CMK (cell line): Measurements from ENCODE around the gene MTG2.

Source experiments
- DNase-seq: peaks from one replicate; pipeline ENCODE4 v3.0.0-alpha.2; 2010; ENCODE audit warnings: low read depth

Gene MTG2

DNA sequence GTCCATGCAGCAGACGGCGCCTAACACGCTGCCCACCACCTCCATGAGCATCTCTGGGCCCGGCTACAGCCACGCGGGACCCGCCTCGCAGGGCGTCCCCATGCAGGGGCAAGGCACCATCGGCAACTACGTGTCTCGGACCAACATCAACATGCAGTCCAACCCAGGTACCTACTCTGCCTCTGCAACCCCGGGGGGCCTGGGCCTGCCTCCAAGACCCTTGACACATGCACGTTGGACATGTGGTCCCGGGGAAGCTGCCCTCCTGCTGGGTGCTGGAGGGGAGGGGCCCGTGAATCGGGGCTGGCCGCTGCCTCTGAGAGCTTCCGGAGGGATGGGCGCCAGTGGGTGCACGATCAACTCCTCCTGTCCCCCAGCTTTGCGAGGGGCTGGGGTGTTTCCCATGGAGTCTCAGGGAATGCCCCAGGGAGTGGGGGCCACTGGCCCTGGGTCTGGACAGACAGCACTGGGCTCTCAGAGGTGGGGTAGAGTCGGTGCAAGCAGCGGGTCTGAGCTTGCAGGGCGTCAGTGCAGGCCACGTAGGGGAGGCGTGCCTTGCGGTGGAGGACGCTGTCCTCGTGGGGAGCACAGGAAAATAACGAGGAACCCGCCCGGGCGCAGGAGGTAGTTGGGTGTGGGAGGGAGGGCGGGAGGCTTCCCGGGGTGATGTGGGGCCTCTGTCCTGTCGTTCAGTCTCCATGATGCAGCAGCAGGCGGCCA lies 19.9 kb upstream of the MTG2 start:
- no peak for DNase-seq

DNA sequence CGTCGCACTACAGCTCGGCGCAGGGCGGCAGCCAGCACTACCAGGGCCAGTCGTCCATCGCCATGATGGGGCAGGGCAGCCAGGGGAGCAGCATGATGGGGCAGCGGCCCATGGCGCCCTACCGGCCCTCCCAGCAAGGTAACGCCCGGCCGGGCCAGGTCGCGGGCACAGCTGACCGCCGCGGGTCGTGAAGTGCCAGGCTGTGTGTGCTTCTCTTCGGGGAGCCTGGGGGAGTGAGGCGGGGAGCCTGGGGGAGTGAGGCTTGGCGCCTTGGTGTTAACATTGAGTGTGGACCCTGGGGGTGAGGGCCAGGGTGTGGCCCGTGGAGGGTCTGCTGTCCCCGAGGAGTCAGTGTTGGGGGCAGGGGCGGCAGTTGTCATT lies 19.4 kb upstream of the MTG2 start:
- DNase-seq, result no peak

DNA sequence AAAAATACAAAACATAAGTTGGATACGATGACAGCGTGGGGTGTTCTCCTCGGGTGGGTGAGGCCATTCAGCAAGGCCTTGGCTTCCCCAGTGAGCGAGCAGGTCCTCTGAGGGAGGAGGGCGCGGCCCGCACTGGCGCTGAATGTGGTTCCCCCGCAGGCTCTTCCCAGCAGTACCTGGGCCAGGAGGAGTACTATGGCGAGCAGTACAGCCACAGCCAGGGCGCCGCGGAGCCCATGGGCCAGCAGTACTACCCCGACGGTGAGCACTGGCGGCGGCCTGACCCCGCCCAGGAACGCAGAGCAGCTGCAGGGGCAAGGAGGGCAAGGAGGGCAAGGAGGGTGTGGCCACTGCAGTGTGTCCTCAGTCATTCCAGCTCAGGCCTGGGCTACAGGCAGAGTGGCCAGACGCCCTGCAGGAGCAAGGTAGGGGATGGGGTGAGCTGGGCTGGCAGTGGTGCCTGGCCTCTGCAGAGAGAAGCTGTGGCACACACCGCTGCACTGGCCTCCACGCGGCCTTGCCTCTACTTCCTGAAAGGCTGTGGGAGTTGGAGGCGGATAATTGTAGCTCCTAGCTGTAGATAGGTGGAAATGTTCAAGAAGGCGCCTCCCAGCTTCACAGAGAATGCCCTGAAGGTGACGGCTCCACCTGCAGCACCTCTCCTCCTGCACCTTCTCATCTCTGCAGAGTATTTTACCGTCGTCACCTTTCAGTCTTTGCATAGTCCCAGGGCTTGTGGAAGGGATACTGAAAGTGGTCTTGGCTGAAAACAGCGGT lies 18.7 kb upstream of the MTG2 start:
- DNase-seq, result no peak

DNA sequence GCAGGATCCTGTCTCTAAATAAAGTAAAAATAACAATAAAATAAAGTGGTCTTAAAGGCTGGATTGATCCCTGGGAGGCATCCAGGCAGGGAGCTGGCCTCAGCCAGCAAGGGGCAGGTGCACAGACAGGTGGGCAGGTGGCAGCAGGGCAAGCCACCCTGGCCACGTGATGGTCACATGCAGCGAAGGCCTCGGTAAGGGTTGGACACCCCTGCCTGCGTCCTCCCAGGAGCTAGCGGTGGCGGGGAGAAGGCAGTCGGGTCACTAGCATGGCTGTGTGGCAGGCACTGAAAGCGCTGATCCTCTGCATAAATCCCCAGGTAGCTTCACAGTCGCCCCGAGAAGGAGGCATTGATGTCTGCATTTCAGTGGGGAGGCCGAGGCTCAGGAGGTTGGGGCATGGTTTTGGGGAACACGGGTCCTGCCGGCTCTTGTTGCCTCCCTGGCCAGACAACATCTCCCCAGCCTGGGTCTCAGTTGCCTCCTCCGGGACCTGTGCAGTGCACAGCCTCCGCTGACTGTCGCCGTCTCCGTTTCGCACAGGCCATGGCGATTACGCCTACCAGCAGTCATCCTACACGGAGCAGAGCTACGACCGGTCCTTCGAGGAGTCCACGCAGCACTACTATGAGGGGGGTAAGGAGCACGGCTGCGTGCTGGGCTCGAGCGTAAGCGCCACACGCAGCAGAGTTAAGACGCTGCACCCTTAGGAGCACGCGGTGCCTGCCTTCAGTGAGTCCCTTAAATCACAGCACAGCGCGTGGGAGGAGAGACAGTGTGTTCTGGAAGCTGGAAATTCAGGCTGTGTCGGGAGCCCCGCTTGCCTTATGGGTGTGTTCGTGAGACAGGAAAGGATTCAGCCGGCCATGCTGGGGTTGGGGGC lies 17.7 kb upstream of the MTG2 start:
- DNase-seq, result no peak

DNA sequence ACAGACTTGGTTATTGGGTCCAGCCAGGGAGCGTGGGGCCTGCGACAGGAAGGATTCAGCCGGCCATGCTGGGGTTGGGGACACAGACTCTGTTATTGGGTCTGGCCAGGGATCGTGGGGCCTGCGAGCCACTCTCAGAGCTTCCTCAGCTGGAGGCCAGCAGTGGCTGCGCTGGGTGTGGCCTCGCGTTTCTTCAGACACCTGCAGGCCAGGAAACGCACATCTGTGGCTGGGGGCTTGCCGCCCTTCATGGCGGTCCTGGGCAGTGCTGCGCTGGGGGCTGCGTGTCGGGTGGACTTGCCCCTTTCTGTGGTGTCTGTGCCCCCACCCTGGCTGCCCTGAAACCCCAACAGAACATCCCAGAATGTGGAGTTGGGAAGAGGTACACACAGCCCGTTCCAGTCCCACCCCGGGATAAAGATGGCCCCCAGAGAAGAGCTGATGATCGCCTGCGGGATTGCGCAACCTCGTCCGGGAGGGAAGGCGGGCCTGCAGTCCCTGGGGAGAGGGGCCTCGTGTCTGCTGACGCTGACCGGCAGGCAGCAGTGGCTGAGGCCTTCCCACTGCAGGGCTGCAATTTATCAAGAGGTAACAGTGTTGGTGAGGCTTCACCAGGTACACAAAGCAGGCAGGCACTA lies 16.9 kb upstream of the MTG2 start:
- DNase-seq, result no peak

DNA sequence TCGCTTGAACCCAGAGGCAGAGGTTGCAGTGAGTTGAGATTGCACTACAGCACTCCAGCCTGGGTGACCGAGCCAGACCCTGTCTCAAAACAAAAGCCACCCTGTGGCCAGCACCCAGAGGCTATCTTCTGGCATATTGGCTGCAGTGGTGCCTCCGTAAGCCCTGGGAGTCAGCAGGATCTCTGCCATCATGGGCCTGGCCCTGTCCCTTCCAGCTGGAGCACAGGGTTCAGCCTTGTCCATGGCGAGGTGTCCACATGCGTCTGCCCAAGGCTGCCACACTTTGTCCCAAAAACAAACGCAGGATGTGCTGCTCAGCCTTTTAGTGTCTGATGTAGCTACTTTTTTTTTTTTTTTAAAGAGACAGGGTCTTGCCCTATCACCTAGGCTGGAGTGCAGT lies 15.4 kb upstream of the MTG2 start:
- no peak for DNase-seq

DNA sequence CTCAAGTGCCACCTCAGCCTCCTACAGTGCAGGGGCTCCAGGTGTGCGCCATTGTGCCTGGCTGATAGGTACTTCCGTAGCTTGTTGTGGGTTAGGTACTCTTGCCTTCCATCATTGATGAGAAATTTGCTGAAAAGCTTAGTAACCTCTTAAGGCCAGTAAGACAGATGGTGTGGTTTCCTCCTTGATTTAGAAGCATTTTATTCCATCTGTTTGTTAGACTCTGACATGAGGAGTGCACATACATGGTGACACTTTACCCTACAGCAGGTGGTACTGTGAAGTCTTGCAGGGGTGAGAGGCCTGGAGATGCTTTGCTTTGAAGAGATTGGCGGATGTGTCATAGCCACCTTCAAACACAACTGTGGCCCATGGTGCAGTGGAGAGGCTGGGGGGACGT lies 14.8 kb upstream of the MTG2 start:
- DNase-seq, result no peak

DNA sequence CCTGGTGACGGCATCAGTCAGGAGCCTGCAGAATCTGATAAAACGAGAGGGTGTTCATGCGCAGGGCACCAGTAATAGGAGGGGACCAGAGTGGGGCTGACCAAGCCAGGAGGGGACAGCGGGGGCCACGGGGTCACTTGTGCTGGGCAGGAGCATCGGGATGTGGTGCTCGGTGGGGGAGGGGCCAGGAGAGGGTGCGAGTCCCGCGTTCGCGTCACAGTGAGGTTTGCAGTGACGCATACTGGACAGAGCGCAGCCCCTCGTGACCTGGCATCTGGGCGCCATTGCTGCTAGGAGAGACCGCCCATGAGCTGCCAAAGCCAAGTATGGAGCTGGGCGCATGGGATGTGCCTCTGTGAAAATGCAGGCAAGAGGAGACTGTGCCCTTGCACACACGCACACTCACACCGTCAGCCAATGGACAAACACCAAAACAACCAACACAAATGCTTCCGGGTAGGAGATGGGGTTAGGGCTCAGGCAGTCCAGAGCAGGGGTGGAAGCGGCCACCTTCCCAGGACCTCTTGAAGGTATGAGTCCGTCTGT lies 13.9 kb upstream of the MTG2 start:
- no peak for DNase-seq

DNA sequence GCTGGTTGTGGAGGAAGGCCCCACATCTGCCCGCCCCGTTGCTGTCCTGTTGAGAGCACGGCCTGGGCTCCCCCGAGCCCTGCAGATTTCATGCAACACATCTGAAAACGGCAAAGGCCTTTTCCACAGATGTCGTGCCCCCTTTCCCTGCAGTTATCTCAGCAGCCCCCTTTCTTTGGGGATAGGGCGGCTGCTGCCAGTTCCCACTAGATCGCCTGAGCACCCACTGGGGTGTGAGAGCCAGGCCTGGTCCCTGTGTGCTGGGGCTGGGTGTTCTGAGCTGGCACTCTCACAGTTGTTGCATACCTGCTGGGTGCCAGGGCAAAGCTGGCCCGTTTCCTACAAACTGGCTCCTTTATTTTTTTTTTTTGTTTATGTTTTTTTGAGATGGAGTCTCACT lies 12.3 kb upstream of the MTG2 start:
- no peak for DNase-seq

DNA sequence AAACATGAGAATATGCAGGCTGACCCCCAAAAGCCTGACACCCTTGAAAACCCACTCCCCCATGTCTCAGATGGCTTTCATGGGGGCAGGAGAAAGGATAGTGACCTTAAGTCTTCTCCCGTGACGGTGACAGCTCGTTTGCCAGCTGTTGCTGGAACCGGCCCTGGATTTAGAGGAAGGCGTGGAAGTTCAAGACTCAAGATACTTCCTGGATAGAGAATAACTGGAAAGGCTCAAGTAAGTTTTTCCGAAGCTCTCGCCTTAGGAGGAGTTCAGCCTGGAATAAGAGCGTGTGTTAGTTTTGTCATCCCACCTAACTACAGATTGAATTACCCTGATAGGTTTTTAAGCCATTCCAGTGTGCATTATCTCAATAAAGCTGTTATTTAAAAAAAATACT lies 11.6 kb upstream of the MTG2 start:
- no peak for DNase-seq

DNA sequence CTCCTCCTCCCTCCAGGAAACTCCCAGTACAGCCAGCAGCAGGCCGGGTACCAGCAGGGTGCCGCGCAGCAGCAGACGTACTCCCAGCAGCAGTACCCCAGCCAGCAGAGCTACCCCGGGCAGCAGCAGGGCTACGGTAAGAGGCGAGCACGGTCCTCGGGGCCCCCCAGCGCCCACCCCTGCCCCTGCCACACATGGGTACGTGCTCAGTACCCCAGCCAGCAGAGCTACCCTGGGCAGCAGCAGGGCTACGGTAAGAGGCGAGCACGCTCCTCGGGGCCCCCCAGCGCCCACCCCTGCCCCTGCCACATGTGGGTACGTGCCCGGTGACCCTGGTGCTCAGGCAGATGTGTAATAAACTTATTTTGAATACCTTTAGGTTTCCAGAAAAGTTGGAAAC lies 10.2 kb upstream of the MTG2 start:
- DNase-seq, result no peak

DNA sequence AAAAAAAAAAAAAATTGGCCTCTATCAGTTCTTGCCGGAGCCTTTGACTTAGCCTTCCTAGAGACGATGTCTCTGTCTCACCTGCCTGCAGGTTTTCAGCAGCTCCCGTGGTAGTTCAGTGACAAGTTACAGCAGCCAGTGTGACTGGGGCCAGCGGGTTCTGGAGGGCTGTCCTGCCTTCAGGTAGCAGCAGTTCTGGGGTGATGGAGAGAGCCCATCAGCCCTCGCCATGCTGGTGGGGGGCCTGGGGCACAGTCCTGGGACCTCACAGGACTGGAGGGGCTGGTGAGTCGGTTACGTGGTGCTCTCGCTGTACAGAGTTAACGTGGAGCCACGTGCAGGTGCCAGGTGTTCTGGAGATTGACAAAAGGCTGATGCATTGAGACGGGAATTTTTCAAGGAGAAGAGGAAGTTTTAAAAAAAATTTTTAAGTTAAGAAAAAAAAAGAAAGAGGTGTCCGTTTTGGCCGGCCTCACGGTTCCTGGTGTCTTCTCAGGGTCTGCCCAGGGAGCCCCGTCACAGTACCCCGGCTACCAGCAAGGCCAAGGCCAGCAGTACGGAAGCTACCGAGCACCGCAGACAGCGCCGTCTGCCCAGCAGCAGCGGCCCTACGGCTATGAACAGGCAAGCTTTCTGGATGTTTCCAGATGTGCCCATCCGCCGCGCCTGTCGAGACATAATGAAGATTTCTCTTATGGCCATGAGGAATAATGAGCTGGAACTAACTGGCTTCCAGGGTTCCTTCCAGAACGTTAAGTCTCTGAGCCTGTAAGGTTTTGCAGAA lies 8.6 kb upstream of the MTG2 start:
- no peak for DNase-seq

DNA sequence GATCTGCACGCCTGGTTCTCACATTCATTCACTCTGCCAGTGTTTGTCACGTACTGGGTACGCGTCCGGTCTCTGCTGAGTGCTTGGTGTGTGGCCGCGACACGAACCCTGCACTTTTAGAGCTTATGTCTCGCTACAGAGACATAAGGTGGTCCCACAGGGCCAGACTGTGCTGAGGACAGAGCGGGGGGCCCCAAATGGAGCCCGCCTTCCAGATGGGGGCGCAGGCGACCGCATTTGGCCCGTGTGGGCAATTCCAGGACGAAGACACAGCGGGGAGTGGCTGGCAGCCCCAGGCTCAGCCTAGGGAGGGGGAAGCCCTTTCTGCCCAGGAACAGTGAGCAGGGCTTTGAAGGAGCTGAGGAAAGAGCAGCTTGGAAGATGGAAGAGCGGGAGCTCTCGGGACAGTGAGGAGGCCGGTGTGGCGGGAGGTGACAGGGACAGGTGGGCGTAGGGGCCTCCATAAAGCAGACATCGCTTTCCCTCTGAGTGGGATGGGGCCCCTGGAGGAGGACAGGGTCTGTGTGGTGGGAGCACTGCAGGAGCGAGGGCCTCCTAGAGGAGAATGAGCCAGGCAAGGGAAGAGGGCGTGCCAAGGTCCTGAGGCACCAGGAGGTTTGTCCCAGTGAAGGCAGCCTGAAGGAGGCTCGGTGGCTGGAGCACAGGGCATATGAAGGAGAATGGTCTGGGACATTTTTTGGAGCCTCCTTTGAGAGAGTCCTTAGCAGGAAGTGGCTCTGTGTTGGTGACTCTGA lies 7.8 kb upstream of the MTG2 start:
- DNase-seq, result no peak

DNA sequence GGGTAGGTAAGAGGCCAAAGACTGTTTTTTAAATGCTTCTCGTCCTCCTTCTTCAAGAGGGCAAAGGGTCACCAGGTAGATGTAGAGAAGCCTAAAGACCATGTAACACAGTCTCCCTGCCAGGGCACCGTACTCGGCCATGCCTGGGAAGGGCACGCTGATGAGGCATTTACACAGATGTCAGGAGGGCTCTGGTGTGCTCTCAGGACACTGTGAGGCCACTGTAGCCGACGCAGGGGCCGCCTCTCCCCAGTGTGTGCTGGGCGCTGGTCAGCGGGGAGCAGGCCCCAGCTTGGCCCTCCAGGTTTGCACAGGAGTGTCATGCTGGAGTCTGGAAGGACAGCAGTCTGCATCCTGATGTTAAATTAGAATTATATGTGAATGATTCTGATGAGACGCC lies 7.1 kb upstream of the MTG2 start:
- no peak for DNase-seq

DNA sequence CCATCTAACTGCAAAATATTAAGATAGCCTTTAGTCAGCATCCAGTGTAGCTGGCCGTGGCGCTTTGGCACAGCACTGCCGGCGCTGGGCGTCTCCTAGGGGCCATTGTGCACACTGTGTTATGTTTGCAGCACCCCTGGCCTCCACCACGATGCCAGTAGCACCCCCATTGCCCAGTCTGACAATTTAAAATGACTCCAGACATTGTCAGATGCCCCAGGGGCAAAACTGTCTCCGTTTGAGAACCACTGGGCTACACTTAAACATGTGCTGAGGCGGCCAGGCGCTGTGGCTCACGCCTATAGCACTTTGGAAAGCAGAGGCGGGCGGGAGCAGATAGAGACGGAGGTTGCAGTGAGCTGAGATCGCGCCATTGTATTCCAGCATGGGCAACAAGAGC lies 6.0 kb upstream of the MTG2 start:
- DNase-seq, result no peak

DNA sequence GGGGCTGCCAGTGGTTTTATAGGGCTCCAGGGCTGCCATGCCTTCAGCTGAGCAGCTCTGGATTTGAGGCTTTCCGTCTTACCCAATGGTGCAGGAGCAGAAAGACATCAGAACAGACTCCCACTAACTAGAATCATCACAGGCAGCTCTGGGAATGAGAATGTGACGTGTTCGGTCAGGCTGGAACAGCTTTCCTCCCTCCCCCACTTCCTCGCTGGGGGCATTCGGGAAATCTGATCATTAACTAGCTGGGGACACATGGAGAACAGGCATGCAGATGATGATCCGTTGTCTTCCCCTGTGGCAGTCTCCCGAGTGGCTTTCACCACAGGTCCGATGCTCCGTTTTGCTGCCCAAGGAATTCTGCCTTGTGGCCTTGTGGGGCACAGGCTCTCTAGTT lies 5.5 kb upstream of the MTG2 start:
- DNase-seq, result no peak

DNA sequence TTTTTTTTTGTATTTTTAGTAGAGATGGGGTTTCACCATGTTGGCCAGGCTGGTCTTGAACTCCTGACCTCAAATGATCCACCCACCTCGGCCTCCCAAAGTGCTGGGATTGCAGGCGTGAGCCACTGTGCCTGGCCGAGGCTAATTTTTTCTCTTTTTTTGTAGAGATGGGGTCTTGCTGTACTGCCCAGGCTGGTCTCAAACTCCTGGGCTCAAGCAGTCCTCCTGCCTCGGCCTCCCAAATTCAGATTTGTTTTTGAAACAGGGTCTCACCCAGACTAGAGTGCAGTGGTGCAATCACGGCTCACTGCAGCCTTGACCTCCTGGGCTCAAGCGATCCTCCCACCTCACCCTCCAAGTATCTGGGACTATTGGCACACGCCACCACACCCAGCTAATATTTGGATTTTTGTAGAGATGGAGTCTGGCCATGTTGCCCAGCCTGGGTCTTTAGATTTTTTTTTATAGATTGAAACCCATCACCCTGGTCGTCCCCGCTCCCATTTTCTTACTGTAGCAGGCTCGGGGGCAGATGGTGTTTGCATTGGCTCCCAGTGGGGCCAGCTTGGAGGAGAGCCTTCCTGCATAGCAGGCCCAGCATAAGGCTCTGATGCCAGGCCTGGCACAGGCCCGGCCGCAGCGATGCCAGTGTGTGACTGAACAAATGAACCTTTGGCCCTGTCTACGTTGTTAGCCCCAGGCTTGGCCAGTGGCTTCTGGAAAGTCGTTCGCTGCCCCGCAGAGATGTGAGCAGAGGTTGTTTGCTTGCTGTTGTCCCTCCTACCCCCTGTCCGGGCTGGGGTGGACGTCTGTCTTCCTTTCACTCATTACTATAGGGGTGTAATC lies 4.3 kb upstream of the MTG2 start:
- DNase-seq, result no peak

DNA sequence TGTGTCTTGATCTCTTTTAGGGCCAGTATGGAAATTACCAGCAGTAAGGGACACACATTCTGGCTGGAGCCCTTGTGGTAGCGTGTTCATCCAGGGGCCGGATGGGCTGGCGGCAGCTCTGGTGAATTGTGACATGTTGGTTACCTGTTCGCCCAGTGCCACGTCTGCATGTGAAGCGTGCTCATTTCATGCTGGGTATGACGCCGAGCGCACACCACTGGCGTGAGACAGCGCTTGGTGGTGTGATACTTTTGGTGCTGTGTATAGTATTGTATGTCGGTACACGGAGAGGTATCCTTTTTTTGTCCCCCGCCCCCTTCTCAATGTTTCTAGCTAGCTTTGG lies 3.7 kb upstream of the MTG2 start:
- no peak for DNase-seq

DNA sequence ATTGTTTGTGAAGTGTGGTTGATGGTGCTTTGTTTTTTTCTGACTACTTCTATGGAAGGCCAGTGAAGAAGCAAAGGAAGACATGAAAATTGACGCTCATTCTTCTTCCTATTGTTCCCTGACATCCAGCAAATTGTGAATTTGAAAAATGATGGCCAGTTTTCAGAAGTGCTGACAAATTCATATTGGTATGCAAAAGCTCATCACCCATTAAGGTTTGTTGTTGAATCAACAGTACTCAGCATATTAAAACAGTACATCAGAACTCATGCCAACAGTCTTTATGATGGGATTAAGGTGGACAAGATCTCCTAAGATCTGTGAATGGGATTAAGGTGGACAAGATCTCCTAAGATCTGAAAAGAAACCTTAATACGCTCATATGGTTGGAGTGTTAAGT lies 1.0 kb upstream of the MTG2 start:
- DNase-seq, result no peak
